Fibroblast of lung (primary cell): ENCODE results near the gene STX17. TPM values are rescaled to one million over a fixed set of nuclear protein-coding genes. Genes with fewer than 3 reads are reported as not detected.

Source experiments
- DNase-seq, 2 donors: peaks; one replicate each; pipeline versions ENCODE4 v3.0.0 to v3.0.0-alpha.2; 2010; ENCODE audit warnings: low read depth in 2 of 2
- H2AFZ ChIP-seq: 2 replicates; pipeline ENCODE4 v1.5.1; 2012; ENCODE audit warnings: low read length, control low read depth, inconsistent platforms
- H3K27ac ChIP-seq: 2 replicates; pipeline ENCODE4 v1.5.1; 2011; ENCODE audit warnings: low read length, control low read depth; ENCODE audit not compliant: insufficient read depth
- H3K27me3 ChIP-seq: 2 replicates; pipeline ENCODE4 v1.5.1; 2011; ENCODE audit warnings: mild to moderate bottlenecking, low read length; ENCODE audit not compliant: control insufficient read depth, insufficient read depth
- H3K36me3 ChIP-seq: 2 replicates; pipeline ENCODE4 v1.5.1; 2011; ENCODE audit warnings: low read length; ENCODE audit not compliant: control insufficient read depth, insufficient read depth
- H3K4me1 ChIP-seq: 2 replicates; pipeline ENCODE4 v1.5.1; 2011; ENCODE audit warnings: low read length; ENCODE audit not compliant: control insufficient read depth, insufficient read depth; ENCODE audit errors: extremely low read depth
- H3K4me2 ChIP-seq: 2 replicates; pipeline ENCODE4 v1.5.1; 2011; ENCODE audit warnings: low read length, control low read depth; ENCODE audit not compliant: insufficient read depth; ENCODE audit errors: extremely low read depth
- H3K4me3 ChIP-seq, 4 experiments: fragments of 200-600 bp in 1 of 4; sonication (generic) in 1 of 4; replicated peaks in 1 of 4; 2 replicates each; pipeline ENCODE4 v1.5.1; 2011 to 2016; ENCODE audit warnings: low read length in 4 of 4, low read depth in 3 of 4, mild to moderate bottlenecking in 3 of 4, control low read depth in 2 of 4, inconsistent platforms in 1 of 4, mixed read lengths in 1 of 4; ENCODE audit not compliant: insufficient read depth in 1 of 4; ENCODE audit errors: control extremely low read depth in 1 of 4
- H3K79me2 ChIP-seq: 2 replicates; pipeline ENCODE4 v1.5.1; 2012; ENCODE audit warnings: mild to moderate bottlenecking, low read length, inconsistent platforms; ENCODE audit not compliant: control insufficient read depth, insufficient read depth
- H3K9ac ChIP-seq: 2 replicates; pipeline ENCODE4 v1.5.1; 2011; ENCODE audit warnings: mild to moderate bottlenecking, low read length, control low read depth; ENCODE audit not compliant: insufficient read depth
- H3K9me3 ChIP-seq: 2 replicates; pipeline ENCODE4 v1.5.1; 2012; ENCODE audit warnings: low read depth, low read length; ENCODE audit not compliant: control insufficient read depth, insufficient read depth
- H4K20me1 ChIP-seq: 2 replicates; pipeline ENCODE4 v1.5.1; 2011; ENCODE audit warnings: low read length; ENCODE audit not compliant: control insufficient read depth, insufficient read depth; ENCODE audit errors: extremely low read depth
- CTCF ChIP-seq, 2 donors: IDR thresholded peaks in 1 of 2; conservative IDR thresholded peaks in 1 of 2; 1 replicate in 1 of 2; 2 replicates in 1 of 2; pipeline ENCODE4 v1.5.1; 2011 to 2012; ENCODE audit warnings: low read length in 2 of 2, control low read depth in 1 of 2, inconsistent platforms in 1 of 2, low read depth in 1 of 2, mild to moderate bottlenecking in 1 of 2
- EZH2 ChIP-seq: IDR thresholded peaks from 2 replicates; pipeline ENCODE4 v1.5.1; 2012; ENCODE audit warnings: low read length, control low read depth, mild to moderate bottlenecking; ENCODE audit errors: missing control alignments
- polyA plus RNA-seq, 2 donors: library from polyadenylated mRNA; depleted of rRNA in 1 of 2; stranded (reverse) in 1 of 2; unstranded in 1 of 2; fragments of >200 nt; gene quantifications; 2 replicates each; pipeline ENCODE4 v1.2.1, GENCODE V29; 2011 to 2012; ENCODE audit warnings: missing spikeins in 1 of 2
- total RNA-seq: library from RNA; depleted of rRNA; stranded (reverse); fragments of >200 nt; gene quantifications from 2 replicates; pipeline ENCODE4 v1.2.1, GENCODE V29; 2014

The STX17 gene
- total and polyA plus RNA-seq, 2 donors (not counting 1 experiment from before 2014, with no cell fraction given): 18.8 to 27.9 TPM

GRCh38 chr9:99936947-99937587 lies 30.6 kb downstream of the STX17 start:
- H3K4me2 ChIP-seq: no peak overlapping the region
- H3K4me3 ChIP-seq: no peak overlapping the region
- H3K9me3 ChIP-seq: no peaks in the 10 kb centered on the region
- H3K36me3 ChIP-seq: no peaks in the 10 kb centered on the region
- H3K79me2 ChIP-seq: no peaks in the 10 kb centered on the region
- no peaks in the 10 kb centered on the region for H3K4me1 ChIP-seq
- H4K20me1 ChIP-seq: no peaks in the 10 kb centered on the region
- no peak overlapping the region for H3K9ac ChIP-seq
- H2AFZ ChIP-seq: no peak overlapping the region
- H3K27ac ChIP-seq: no peak overlapping the region
- DNase-seq: no peak
- no peak for TF ChIP-seq EZH2
- TF ChIP-seq CTCF (conservative IDR thresholded peaks at IDR 0.05 in 1 of 2, IDR thresholded peaks at IDR 0.05 in 1 of 2; ENCODE audit: low read depth in 1 of 2, low read length in 2 of 2): no peak
- no peaks in the 10 kb centered on the region for H3K27me3 ChIP-seq

- Histone ChIP-seq H3K4me1 (no peaks in the 10 kb centered on the region), H3K9ac (no peak overlapping the region), H3K4me3 (no peak overlapping the region), H3K4me2 (no peak overlapping the region), H3K9me3 (no peaks in the 10 kb centered on the region), H3K79me2 (no peaks in the 10 kb centered on the region), H4K20me1 (no peaks in the 10 kb centered on the region), H3K27me3 (no peaks in the 10 kb centered on the region), H2AFZ (no peak overlapping the region), H3K36me3 (no peaks in the 10 kb centered on the region), H3K27ac (no peak overlapping the region)
- no peak for DNase-seq
- TF ChIP-seq CTCF (conservative IDR thresholded peaks at IDR 0.05 in 1 of 2, IDR thresholded peaks at IDR 0.05 in 1 of 2; ENCODE audit: low read depth in 1 of 2, low read length in 2 of 2): no peak
- no peak for TF ChIP-seq EZH2
Observed at GRCh38 chr9:99947395-99947794, 40.9 kb downstream of the STX17 start.

- no peaks in the 10 kb centered on the region for H3K9me3 ChIP-seq
- H3K4me1 ChIP-seq: no peaks in the 10 kb centered on the region
- no peak overlapping the region for H3K4me2 ChIP-seq
- TF ChIP-seq CTCF (conservative IDR thresholded peaks at IDR 0.05 in 1 of 2, IDR thresholded peaks at IDR 0.05 in 1 of 2; ENCODE audit: low read depth in 1 of 2, low read length in 2 of 2) (no peak), EZH2 (no peak)
- H3K27ac ChIP-seq: no peak overlapping the region
- H3K4me3 ChIP-seq: no peak overlapping the region
- no peaks in the 10 kb centered on the region for H3K36me3 ChIP-seq
- no peaks in the 10 kb centered on the region for H3K79me2 ChIP-seq
- no peaks in the 10 kb centered on the region for H4K20me1 ChIP-seq
- no peak for DNase-seq
- H3K27me3 ChIP-seq: no peaks in the 10 kb centered on the region
- H3K9ac ChIP-seq: no peak overlapping the region
- H2AFZ ChIP-seq: no peak overlapping the region
Observed at GRCh38 chr9:99948482-99948881, 42.0 kb downstream of the STX17 start.
